K562 (cell line): Measurements from ENCODE around the gene RAI1. TPM values are rescaled to one million over a fixed set of nuclear protein-coding genes. Genes with fewer than 3 reads are reported as not detected.

Experiments
- ESRRA ChIP-seq: fragments of 450-650 bp; IDR thresholded peaks from 2 replicates; pipeline ENCODE4 v1.6.1; 2014; ENCODE audit warnings: low read depth, mild to moderate bottlenecking, moderate library complexity, borderline replicate concordance
- FOXO4 ChIP-seq: fragments of 450-650 bp; formaldehyde crosslinking; IDR thresholded peaks from 2 replicates; pipeline ENCODE4 v1.4.0; 2020; ENCODE audit warnings: mild to moderate bottlenecking, moderate library complexity
- SP2 ChIP-seq: IDR thresholded peaks from 2 replicates; pipeline ENCODE4 v1.6.1; 2011; ENCODE audit warnings: mild to moderate bottlenecking, low read depth, low read length, moderate library complexity; ENCODE audit not compliant: poor library complexity, severe bottlenecking; ENCODE audit errors: extremely low read depth
- ZBTB5 ChIP-seq: fragments of 450-650 bp; IDR thresholded peaks from 2 replicates; pipeline ENCODE4 v1.6.1; 2017; ENCODE audit warnings: antibody characterized with exemption
- ZFX ChIP-seq: sonication (generic); formaldehyde crosslinking; IDR thresholded peaks from 2 replicates; pipeline ENCODE4 v1.8.0; 2022; ENCODE audit warnings: mild to moderate bottlenecking, missing genetic modification reagents, moderate library complexity
- ZNF408 ChIP-seq: fragments of 250-450 bp; sonication (Bioruptor Pico); IDR thresholded peaks from 2 replicates; pipeline ENCODE4 v1.4.0; 2020; ENCODE audit warnings: low read depth, mild to moderate bottlenecking, moderate library complexity
- ZSCAN32 ChIP-seq: fragments of 450-650 bp; formaldehyde crosslinking; IDR thresholded peaks from 2 replicates; pipeline ENCODE4 v1.4.0; 2020; ENCODE audit warnings: mild to moderate bottlenecking, moderate library complexity
- polyA plus RNA-seq, 8 experiments: library from polyadenylated mRNA; depleted of rRNA in 4 of 8; stranded (reverse) in 5 of 8; unstranded in 3 of 8; fragments of >200 nt; fragmentation: Nextera tagmentation in 2 of 8; fragmentation: Illumina TruSeq in 1 of 8; extraction: Ambion mirVana in 2 of 8; extraction: Trizol in 1 of 8; gene quantifications; 2 replicates each; pipeline versions ENCODE4 v1.2.1 to v1.2.3, GENCODE V29; 2011 to 2014; ENCODE audit warnings: inconsistent platforms in 1 of 8, missing spikeins in 1 of 8
- total RNA-seq, 7 experiments: library from RNA; depleted of rRNA in 6 of 7; stranded (reverse); fragments of >200 nt in 6 of 7; fragmentation: Illumina TruSeq in 2 of 7; extraction: Trizol in 2 of 7; gene quantifications; 2 replicates each; pipeline versions ENCODE4 v1.2.1 to v1.2.3, GENCODE V29; 2011 to 2021; ENCODE audit warnings: low replicate concordance in 1 of 7

Gene RAI1
- total and polyA plus RNA-seq, 9 of the 15 experiments (the other 6 are each of a cell fraction or from before 2014, with no cell fraction given): 0.68 to 19.9 (median 5.5) TPM

GRCh38 chr17:17841601-17842025, 160.4 kb downstream of the RAI1 start (continued):
- TF ChIP-seq ZFX (CRISPR knock-in tag) (peak; percentile 35; the same call in 1 of the 2 replicates), SP2 (no peak), ESRRA (peak; percentile 23; the same call in 1 of the 2 replicates), ZSCAN32 (CRISPR knock-in tag) (no peak), FOXO4 (no peak), ZNF408 (CRISPR knock-in tag) (no peak), ZBTB5 (peak; percentile 86)
